Measurements from ENCODE around the gene PAN3.

- no peak for TF ChIP-seq PRDM4 (tag by site-specific recombination; IDR thresholded peaks at IDR 0.05)
- no peak for TF ChIP-seq HOXD13 (CRISPR knock-in tag; IDR thresholded peaks at IDR 0.05; ENCODE audit: borderline replicate concordance)
- no peak for TF ChIP-seq CTCF (tag by site-specific recombination; IDR thresholded peaks at IDR 0.05)
- TF ChIP-seq ZNF157 (tag by site-specific recombination; IDR thresholded peaks at IDR 0.05), result no peak
- TF ChIP-seq ZFP3 (tag by site-specific recombination; IDR thresholded peaks at IDR 0.05; ENCODE audit: low read depth), result no peak
- TF ChIP-seq ZEB2 (tag by site-specific recombination; IDR thresholded peaks at IDR 0.05), result no peak
- TF ChIP-seq ZBTB8A (tag by site-specific recombination; IDR thresholded peaks at IDR 0.05), result no peak
- TF ChIP-seq ZNF121 (tag by site-specific recombination; IDR thresholded peaks at IDR 0.05), result no peak
- no peak for TF ChIP-seq ZNF140 (tag by site-specific recombination; IDR thresholded peaks at IDR 0.05)
- TF ChIP-seq ZNF48 (tag by site-specific recombination; IDR thresholded peaks at IDR 0.05), result no peak
- no peak for TF ChIP-seq MYNN (tag by site-specific recombination; IDR thresholded peaks at IDR 0.05; ENCODE audit: borderline replicate concordance)
- TF ChIP-seq, protein P1, sequence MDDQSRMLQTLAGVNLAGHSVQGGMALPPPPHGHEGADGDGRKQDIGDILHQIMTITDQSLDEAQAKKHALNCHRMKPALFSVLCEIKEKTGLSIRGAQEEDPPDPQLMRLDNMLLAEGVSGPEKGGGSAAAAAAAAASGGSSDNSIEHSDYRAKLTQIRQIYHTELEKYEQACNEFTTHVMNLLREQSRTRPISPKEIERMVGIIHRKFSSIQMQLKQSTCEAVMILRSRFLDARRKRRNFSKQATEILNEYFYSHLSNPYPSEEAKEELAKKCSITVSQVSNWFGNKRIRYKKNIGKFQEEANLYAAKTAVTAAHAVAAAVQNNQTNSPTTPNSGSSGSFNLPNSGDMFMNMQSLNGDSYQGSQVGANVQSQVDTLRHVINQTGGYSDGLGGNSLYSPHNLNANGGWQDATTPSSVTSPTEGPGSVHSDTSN (CRISPR knock-in tag; IDR thresholded peaks at IDR 0.05), result no peak
- TF ChIP-seq, protein P2, sequence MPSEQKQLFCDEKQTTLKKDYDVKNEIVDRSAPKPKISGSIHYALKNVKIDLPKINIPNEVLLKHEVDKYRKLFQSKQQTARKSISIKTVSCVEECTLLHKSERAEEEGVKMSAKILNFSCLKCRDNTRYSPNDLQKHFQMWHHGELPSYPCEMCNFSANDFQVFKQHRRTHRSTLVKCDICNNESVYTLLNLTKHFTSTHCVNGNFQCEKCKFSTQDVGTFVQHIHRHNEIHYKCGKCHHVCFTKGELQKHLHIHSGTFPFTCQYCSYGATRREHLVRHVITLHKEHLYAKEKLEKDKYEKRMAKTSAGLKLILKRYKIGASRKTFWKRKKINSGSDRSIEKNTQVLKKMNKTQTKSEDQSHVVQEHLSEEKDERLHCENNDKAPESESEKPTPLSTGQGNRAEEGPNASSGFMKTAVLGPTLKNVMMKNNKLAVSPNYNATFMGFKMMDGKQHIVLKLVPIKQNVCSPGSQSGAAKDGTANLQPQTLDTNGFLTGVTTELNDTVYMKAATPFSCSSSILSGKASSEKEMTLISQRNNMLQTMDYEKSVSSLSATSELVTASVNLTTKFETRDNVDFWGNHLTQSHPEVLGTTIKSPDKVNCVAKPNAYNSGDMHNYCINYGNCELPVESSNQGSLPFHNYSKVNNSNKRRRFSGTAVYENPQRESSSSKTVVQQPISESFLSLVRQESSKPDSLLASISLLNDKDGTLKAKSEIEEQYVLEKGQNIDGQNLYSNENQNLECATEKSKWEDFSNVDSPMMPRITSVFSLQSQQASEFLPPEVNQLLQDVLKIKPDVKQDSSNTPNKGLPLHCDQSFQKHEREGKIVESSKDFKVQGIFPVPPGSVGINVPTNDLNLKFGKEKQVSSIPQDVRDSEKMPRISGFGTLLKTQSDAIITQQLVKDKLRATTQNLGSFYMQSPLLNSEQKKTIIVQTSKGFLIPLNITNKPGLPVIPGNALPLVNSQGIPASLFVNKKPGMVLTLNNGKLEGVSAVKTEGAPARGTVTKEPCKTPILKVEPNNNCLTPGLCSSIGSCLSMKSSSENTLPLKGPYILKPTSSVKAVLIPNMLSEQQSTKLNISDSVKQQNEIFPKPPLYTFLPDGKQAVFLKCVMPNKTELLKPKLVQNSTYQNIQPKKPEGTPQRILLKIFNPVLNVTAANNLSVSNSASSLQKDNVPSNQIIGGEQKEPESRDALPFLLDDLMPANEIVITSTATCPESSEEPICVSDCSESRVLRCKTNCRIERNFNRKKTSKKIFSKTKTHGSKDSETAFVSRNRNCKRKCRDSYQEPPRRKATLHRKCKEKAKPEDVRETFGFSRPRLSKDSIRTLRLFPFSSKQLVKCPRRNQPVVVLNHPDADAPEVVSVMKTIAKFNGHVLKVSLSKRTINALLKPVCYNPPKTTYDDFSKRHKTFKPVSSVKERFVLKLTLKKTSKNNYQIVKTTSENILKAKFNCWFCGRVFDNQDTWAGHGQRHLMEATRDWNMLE (tag by site-specific recombination; conservative IDR thresholded peaks at IDR 0.05; ENCODE audit: low read depth), result no peak
These were observed 81.8 kb downstream of the PAN3 start for GRCh38 chr13:28220166-28220565.

All from HEK293 (cell line).